ACHN (cell line): ENCODE data around the gene ITLN2.
"Not testable (repeated sequence)": the region's sequence is repeated elsewhere in the genome, so short reads cannot be mapped to it uniquely, and the experiment has no call there.

Experiments
- DNase-seq: peaks from one replicate; pipeline ENCODE4 v3.0.0-alpha.2; 2015
- in situ Hi-C: cut with HindIII; loops from 2 replicates; pipeline ENCODE4 v1.10.0; 2017; ENCODE audit warnings: low sequenced_read_pairs, low pct_ligation_motif_present, low pct_unique_long_range_greater_than_20kb

ITLN2 gene

DNA sequence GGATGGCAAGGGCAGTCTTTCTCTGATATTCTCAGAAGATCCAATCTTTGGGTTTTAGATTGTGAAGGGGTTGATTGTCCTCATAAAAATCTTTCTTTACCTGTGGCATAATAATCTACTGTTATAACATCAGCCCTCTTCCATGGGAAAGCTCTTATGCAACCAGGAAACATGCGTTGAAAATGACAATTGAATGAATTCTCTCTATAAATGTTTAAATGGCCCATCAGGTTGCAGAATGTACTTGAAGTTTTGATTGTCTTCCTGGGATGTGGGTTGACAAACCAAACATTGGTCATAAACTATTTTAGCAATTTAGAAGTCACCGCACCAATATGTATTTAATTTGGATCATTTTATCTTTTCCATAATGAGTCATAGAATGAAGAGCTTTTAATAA lies 37.9 kb downstream of the ITLN2 start:
- in situ Hi-C loops, result no loop called here
- DNase-seq, result no peak

DNA sequence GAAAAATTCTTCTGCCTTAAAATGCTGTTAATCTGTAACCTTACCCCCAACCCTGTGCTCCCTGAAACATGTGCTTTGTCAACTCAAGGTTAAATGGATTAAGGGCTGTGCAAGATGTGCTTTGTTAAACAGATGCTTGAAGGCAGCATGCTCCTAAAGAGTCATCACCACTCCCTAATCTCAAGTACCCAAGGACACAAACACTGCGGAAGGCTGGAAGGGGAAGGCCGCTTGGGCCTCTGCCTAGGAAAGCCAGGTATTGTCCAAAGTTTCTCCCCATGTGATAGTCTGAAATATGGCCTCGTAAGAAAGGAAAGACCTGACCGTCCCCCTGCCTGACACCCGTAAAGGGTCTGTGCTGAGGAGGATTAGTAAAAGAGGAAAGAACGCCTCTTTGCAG lies 41.4 kb downstream of the ITLN2 start:
- in situ Hi-C loops, DNase-seq: not testable (repeated sequence)

DNA sequence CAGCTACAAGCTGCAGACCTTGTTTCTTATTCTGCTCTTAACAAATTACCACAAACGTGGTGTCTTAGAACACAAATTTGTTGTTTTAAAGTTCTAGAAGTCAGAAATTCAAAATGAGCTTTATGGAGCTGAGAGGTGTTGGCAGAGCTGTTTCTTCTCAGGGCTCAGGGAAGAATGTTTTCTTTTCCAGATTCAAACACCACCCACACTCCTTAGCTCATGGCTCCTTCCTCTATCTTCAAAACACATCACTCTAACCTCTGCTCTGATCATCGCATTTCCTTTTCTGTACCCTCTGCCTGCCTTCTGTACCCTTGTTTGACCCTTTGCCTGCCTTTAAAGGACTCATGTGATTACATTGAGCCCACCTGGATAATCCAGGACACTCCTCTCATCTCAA lies 42.7 kb downstream of the ITLN2 start:
- DNase-seq, result no peak
- in situ Hi-C loops, result no loop called here

DNA sequence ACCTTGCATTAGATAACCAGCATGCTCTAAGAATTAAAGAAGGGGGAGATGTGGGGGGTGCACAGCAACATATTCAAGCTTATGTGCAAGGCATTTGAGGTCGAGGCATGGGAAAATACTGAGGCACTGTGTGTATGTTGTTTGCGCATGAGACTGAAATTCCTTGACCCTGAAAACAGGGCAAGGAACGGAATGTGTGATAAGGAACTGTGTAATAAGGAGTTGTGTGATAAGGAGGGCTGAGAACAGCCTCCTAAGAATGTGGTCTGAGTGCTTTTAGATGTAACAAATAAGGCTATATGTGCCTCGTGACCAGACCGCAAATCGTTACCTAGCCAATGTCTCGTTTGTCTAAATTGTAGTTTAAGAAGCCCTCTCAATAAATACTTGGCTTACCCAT lies 43.2 kb downstream of the ITLN2 start:
- in situ Hi-C loops, result no loop called here
- DNase-seq, result no peak

DNA sequence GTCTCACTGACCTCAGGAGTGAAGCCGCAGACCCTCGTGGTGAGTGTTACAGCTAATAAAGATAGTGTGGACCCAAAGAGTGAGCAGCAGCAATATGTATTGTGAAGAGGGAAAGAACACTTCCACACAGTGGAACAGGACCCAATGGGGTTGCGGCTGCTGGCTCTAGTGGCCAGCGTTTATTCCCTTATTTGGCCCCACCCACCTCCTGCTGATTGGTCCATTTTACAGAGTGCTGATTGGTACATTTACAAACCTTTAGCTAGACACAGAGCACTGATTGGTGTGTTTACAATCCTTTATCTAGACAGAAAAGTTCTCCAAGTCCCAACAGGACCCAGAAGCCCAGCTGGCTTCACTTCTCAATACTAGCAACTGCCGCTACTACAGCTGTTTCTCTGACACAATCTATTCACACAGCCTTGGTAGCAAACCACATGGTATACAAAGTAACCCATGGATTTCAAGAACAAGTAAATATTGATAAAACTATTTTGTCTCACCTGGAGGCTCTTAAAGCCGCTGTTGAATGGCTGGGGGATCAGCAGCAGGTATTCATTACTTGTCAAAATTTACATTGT lies 44.3 kb downstream of the ITLN2 start:
- DNase-seq, result no peak
- in situ Hi-C loops, result no loop called here

DNA sequence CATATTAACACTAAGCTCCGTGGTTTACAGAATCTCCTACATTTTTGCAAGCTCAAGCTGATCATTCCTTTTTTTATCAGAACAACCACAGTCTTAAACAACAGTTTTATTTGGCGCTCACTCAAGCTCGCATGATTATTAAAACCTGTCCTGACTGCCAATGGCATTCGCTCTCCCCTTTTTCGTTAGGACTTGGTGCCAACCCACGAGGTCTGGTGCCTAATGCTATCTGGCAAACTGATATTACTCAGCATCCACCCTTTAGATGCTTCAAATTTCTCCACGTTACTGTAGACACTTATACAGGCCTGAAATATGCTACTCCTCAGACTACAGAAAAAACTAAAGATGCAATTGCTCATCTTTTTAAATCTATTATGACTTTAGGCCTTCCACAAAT lies 46.6 kb downstream of the ITLN2 start:
- DNase-seq, result no peak

DNA sequence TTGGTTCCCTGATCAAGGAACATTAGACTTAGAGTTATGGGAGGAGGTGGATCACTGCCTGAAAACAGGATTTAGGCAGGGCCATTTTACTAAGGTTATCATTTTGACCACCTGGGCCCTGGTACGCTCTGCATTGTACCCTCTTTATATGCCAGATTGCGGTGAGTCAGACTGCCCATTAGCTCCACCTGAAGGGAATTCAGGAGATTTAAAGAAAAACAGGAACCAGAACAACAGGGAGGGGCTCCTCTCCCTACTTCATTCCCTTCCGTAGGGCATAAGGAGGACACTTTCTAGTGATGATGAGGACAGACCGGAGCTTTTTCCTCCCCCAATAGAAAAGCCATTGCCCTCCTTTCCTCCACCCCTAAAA lies 49.0 kb downstream of the ITLN2 start:
- DNase-seq, result no peak

More for the DNA sequence above, 46.6 kb downstream of the ITLN2 start:
- in situ Hi-C loops, result no loop called here

DNA sequence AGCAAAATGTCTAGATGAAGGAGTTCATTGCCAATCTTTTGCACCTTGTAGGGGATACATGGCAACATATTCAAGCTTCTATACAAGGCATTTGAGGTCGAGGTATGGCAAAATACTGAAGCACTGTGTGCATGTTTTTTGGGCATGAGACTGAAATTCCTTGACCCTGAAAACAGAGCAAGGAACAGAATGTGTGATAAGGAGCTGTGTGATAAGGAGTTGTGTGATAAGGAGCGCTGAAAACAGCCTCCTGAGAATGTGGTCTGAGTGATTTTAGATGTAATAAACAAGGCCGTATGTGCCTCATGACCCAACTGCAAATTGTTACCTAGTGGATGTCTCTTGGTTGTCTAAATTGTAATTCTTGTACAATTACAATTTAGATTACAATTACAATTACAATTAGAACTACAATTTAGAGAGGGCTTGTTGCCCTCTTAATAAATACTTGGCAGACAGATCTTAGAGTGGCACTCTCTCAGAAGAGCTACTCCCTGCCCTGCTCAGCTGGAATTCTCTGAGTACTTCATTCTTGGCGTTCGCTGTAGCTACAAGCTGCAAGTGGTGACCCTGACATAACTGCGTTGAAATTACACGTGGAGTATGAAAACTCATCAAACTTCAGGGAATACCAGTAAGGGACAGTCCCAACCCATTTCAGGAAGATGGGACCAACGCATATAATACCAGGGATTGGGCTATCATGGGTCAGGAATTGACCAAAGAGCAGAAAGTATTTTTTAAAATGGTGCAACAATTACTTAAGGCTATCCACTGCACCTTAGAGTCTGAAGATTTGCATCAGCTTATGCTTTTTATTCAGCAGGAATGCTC lies 49.6 kb downstream of the ITLN2 start:
- in situ Hi-C loops, result no loop called here
- no peak for DNase-seq

More for the DNA sequence above, 49.0 kb downstream of the ITLN2 start:
- in situ Hi-C loops, result no loop called here

DNA sequence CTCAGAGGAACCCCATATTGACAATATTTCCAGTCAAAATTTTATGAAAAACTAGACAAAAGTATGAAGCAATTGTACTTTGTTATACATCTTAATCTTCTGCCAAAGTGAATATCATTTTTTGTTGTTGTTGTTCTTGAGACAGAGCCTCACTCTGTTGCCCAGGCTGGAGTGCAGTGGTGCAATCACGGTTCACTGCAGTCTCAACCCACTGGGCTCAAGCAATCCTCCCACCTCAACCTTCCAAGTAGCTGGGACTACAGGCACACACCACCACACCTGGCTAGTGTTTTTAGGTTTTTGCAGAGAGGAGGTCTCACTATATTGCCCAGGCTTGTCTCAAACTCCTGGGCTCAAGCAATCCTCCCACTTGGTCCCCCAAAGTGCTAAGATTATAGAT lies 52.4 kb downstream of the ITLN2 start:
- DNase-seq, in situ Hi-C loops: not testable (repeated sequence)

DNA sequence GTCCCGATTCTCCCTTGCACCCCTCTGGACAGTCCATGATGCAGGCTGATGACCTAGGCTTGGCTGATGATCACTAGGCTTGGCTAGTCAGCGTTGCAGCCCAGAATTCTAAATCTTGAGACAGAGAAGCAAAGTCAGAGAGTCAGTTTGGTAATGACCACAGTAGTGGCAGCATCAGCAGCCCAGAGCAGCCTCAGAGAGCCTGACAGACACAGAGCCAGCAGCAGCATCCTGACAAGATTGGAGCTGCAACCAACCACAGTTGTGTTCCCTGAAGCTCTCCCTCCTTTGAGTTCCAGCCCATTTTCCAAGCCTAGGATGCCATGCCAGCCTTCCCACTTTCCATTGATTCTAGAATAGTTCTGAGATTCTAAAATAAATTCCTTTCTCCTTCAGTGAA lies 52.8 kb downstream of the ITLN2 start:
- no peak for DNase-seq
- in situ Hi-C loops, result no loop called here

DNA sequence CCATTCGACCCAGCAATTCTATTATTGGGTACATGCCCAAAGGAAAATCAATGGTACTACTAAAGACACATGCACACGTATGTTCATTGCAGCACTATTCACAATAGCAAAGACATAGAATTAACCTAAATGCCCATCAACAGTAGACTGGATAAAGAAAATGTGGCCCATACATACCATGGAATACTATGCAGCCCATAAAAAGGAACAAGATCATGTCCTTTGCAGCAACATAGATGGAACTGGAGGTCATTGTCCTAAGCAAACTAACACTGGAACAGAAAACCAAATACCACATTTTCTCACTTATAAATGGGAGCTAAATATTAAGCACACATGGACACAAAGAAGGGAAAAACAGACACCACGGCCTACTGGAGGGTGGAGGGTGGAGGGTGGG lies 53.9 kb downstream of the ITLN2 start:
- in situ Hi-C loops, DNase-seq: not testable (repeated sequence)
